Gastrocnemius medialis (tissue), 4 donors: ENCODE measurements around the gene TEKT1.

Experiments used
- CTCF ChIP-seq, 5 experiments: fragments of 450-650 bp in 3 of 5; fragments of 200-600 bp in 2 of 5; sonication (generic) in 2 of 5; IDR thresholded peaks in 4 of 5; conservative IDR thresholded peaks in 1 of 5; 1 replicate in 4 of 5; 2 replicates in 1 of 5; pipeline ENCODE4 v1.5.1; 2016 to 2019; ENCODE audit warnings: antibody characterized with exemption in 5 of 5, mild to moderate bottlenecking in 3 of 5, moderate library complexity in 3 of 5
- POLR2A ChIP-seq, 2 donors: fragments of 450-650 bp; IDR thresholded peaks; one replicate each; pipeline ENCODE4 v1.6.1; 2017; ENCODE audit warnings: antibody characterized with exemption in 2 of 2, mild to moderate bottlenecking in 2 of 2, moderate library complexity in 2 of 2

DNA sequence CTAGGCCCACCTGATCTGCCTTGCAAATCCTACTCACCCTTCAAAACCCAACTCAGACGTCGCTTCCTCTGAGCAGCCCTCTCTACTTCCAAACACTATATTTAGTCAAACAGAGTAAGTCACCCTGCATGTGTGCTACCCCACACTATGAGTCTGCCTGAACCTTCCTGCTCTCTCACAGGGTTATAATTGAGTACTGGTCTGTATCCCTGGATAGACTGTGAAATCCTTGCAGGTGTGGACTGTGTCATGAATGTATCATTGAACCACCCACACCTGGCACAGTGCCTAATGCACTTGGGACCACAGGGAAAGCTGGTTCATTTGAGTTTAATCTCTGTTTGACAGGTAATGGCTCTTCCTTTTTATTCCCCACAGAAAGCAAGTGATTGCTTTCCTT, 52.1 kb downstream of the TEKT1 start:
- TF ChIP-seq CTCF (IDR thresholded peaks at IDR 0.05 in 4 of 5, conservative IDR thresholded peaks at IDR 0.05 in 1 of 5) = no peak
- no peak for TF ChIP-seq POLR2A (IDR thresholded peaks at IDR 0.05)
